ENCODE data around the gene XRCC6.
"Not testable (repeated sequence)": the region's sequence is repeated elsewhere in the genome, so short reads cannot be mapped to it uniquely, and the experiment has no call there.

Gene XRCC6

GRCh38 chr22:41598891-41599635 is 22.0 kb upstream of the XRCC6 start:
- no peak for DNase-seq (ENCODE audit: low spot score)

DNA sequence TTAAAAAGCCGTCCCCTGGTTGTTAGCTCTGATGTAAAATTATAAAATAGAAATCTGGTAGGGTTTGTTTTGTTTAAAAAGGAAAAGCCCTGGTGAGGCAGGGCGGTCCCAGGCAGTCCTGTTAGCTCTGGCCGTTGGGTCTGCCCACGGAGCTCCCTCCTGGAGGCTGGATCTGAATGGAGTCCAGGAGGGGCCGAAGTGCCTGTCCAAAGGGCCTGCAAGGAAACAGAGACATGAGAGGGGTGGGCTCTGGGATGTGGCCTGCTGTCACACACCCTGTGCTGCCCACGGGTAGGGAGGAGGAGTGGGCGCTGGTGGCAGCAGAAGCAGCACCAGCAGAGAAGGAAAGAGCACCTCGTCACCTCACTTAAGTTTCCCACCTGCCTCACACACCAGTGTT is 20.1 kb upstream of the XRCC6 start:
- DNase-seq (ENCODE audit: low spot score), result no peak

DNA sequence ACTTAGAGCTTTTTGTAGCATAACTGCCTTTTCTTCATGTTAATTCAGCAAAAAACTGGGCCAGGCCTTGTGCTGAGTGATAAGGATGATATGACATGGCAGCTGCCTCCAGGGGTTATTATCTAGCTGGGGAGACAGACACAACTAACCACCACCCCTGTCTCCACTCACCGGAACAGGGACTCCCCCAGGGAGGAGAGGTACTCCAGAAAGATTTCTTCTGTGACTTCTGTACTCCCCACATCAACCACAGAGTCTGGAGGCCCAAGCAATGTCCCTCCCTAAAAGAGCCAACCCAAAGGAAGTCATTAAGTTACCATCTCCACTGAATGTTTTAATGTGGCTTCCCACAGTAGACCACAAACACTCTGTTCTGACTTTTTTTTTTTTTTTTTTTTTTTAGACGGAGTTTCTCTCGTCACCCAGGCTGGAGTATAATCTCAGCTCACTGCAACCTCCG is 17.2 kb upstream of the XRCC6 start:
- no peak for DNase-seq (ENCODE audit: low spot score)

- no peak for DNase-seq (ENCODE audit: low spot score)
Measured at GRCh38 chr22:41608386-41608785, 12.7 kb upstream of the XRCC6 start.

DNA sequence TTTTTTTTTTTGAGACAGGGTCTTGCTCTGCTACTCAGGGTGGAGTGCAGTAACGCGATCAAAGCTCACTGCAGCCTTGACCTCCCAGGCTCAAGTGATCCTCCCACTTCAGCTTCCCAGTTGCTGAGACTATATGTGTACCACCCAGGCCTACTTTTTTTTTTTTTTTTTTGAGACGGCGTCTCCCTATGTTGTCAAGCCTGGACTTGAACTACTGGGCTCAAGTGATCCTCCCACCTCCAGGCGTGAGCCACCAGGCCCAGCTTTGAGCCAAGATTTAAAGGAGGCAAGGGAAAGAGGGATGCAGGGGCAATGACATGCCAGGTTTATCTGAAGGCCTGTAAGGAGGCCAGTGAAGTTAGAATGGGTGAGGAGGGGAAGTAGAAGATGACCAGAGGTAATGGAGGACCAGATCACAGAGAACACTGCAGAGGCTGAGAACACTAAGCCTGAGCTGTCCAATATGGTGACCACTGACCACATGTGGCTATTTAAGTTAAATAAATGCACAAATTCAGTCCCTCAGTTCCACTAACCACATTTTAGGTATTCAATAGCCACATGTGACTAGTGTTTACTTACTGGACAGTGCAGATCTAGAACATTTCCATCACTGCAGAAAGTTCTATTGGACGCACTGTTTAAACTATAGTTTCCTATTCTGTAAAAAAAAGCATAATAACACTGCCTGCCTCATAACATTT is 8.3 kb upstream of the XRCC6 start:
- no peak for DNase-seq (ENCODE audit: low spot score)

DNA sequence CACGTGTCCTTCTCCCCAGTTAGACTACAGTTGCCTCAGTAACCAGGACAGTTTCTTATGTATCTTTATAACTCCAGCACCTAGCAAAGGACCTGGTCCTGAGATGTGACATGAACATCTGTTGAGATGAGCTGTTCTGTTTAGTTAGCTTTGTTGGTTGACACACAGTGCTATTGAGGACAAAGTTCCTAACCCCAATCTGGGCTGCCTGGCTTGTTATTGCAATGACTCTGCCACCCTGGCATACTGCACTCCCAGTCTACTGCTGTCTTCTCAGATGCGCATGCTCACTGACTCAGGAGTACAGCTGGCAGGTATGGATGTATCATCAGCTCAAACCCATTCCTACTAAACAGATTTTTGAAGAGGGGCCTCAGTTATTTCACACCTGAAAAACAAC is 7.6 kb upstream of the XRCC6 start:
- DNase-seq (ENCODE audit: low spot score), result no peak

DNA sequence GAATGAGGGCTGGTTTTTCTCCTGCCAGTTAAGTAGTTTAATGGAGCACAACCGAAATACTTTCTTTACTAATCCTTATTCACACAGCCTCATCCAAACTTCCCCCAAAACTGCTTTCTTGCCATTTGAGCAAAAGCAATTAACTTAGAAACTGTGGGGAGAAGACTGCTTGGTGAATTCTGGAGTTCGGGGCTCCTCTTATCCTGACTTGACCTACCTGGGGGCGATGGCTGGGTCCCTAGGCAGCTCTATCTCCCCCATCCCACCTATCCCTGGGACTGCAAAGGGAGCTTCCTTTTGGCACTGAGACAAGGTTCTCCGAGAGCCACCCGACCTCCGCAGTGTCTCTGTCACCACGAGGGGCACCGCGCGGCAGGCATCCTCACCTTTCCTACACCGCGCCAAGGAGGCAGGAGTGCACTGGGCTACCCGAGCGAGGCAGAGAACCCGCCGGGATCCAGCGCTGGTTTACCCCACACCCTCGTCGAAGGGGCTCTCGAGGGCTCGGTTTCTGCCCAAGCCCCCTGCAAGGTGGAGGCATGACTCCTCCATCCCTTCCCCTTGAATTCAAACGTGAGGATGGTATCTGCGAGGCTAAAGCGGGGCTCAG is 1.0 kb upstream of the XRCC6 start:
- DNase-seq (ENCODE audit: low spot score), result no peak

GRCh38 chr22:41620589-41621098 is 451 bp upstream of the XRCC6 start, which contains the start of gene DESI1:
Gene DESI1 (minus strand): TSS chr22:41621043. CDS start chr22:41620839, 204 bp downstream.
- no peak for DNase-seq (ENCODE audit: low spot score)

- no peak for DNase-seq (ENCODE audit: low spot score)
Measured at GRCh38 chr22:41621911-41622179, 750 bp downstream of the XRCC6 start.

DNA sequence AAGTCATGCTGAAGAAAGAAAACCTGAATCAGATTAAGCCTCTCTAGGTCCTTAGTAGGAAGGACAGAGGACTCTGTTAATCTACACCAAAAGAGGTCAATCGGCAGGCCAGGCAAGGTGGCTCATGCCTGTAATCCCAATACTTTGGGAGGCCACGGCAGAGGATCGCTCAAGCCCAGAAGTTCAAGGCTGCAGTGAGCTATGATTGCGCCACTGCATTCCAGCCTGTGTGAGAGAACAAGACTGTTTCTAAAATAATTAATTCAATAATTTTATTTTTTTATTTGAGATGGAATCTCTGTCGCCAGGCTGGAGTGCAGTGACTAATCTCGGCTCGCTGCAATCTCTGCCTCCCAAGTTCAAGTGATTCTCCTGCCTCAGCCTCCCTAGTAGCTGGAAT is 4.5 kb downstream of the XRCC6 start:
- no peak for DNase-seq (ENCODE audit: low spot score)

DNA sequence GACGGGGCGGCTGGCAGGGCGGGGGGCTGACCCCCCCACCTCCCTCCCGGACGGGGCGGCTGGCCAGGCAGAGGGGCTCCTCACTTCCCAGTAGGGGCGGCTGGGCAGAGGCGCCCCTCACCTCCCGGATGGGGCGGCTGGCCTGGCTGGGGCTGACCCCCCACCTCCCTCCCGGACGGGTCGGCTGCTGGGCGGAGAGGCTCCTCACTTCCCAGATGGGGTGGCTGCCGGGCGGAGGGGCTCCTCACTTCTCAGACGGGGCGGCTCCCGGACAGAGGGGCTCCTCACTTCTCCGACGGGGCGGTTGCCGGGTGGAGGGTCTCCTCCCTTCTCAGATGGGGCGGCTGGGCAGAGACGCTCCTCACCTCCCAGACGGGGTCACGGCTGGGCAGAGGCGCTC is 10.0 kb downstream of the XRCC6 start:
- DNase-seq (ENCODE audit: low spot score), result not testable (repeated sequence)

- not testable (repeated sequence) for DNase-seq (ENCODE audit: low spot score)
Measured at GRCh38 chr22:41631615-41632014, 10.5 kb downstream of the XRCC6 start.

- not testable (repeated sequence) for DNase-seq (ENCODE audit: low spot score)
Measured at GRCh38 chr22:41634610-41635009, 13.5 kb downstream of the XRCC6 start.

DNA sequence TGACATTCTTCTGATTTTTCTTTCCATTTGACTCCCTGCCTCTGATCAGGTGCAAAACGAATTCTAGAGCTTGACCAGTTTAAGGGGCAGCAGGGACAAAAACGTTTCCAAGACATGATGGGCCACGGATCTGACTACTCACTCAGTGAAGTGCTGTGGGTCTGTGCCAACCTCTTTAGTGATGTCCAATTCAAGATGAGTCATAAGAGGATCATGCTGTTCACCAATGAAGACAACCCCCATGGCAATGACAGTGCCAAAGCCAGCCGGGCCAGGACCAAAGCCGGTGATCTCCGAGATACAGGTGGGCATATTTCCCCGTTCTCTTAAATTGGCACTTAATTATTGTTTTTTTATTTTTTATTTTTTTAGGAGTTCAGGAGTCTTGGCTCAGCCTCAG is 15.4 kb downstream of the XRCC6 start:
- DNase-seq (ENCODE audit: low spot score), result no peak

DNA sequence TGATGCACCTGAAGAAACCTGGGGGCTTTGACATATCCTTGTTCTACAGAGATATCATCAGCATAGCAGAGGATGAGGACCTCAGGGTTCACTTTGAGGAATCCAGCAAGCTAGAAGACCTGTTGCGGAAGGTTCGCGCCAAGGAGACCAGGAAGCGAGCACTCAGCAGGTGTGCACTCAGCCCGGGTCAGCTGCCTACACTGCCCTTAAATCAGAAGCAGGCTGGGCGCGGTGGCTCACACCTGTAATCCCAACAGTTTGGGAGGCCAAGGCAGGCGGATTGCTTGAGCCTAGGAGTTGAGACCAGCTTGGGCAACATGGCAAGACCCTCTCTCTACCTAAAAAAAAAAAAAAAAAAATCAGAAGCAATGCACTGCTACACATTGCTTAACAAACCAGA is 16.5 kb downstream of the XRCC6 start:
- not testable (repeated sequence) for DNase-seq (ENCODE audit: low spot score)

GRCh38 chr22:41638124-41638523 is 17.0 kb downstream of the XRCC6 start:
- DNase-seq (ENCODE audit: low spot score), result no peak

GRCh38 chr22:41638748-41639147 is 17.7 kb downstream of the XRCC6 start:
- no peak for DNase-seq (ENCODE audit: low spot score)

- DNase-seq (ENCODE audit: low spot score), result no peak
Measured at GRCh38 chr22:41641854-41642253, 20.8 kb downstream of the XRCC6 start.

DNA sequence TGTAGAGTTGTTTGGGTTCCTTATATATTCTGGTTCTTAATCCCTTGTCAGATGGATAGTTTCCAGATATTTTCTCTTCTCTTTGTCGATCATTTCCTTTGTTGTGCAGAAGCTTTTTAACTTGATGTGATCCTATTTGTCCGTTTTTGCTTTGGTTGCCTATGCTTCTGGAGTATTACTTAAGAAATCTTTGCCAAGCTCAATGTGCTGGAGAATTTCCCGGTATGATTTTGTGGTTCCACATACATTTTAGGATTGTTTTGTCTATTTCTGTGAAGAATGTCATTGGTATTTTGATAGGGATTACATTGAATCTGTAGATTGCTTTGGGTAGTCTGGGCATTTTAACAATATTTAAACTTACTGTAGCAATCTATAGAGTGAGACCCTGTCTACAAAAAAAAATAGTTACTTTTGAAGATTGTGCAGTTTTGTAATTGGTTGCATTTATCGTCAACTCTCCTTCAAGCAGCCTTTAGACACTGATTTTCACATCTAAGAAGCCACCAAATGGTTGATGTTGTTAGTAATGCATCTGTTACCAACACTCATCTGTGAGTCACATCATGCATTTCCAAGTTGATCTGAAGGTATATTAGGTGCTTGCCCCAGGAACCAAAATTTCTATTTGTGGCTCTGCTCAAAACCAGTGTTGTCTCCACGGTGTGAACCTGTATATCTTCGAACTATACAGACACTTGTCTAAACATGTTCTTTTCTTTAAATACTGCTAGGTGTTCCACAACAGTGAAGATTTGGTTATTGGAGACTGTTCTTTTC is 21.4 kb downstream of the XRCC6 start:
- no peak for DNase-seq (ENCODE audit: low spot score)

GRCh38 chr22:41647771-41648170 is 26.7 kb downstream of the XRCC6 start:
- DNase-seq (ENCODE audit: low spot score), result no peak

GRCh38 chr22:41648432-41648831 is 27.3 kb downstream of the XRCC6 start:
- no peak for DNase-seq (ENCODE audit: low spot score)

DNA sequence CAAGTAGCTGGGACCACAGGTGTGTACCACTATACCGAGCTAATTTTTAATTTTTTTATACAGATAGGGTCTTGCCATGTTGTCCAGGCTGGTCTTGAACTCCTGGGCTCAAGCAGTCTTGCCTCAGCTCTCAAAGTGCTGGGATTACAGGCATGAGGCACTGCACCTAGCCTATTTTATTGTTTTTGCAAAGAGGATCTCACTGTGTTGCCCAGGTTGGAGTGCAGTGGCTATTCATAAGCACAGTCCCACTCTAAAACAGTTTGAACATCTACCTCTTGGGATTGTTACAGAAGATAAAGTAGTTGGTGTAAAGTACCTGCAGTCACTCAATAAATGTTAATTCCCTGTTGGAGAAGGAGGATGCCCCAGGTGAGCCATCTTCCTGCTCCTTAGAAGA is 29.1 kb downstream of the XRCC6 start:
- no peak for DNase-seq (ENCODE audit: low spot score)
